B cell (primary cell): ENCODE results near the gene MAP4K5. TPM values are rescaled to one million over a fixed set of nuclear protein-coding genes. Genes with fewer than 3 reads are reported as not detected.

Experiments
- ATAC-seq: fragments of 200-7000 bp; cut with Tn5 transposase; one replicate; pipeline ENCODE4 v1.10.0; 2021; ENCODE audit warnings: low read depth, mild to moderate bottlenecking, moderate number of reproducible peaks, moderate library complexity
- CTCF ChIA-PET: fragments of 350-600 bp; sonication (Branson Sonifier 250); formaldehyde crosslinking; loops from one replicate; lab custom pipeline; 2021; ENCODE audit warnings: antibody characterized with exemption, inconsistent platforms; lab: Charles Lee
- POLR2A ChIA-PET: fragments of 350-600 bp; sonication (Branson Sonifier 250); formaldehyde crosslinking; loops from one replicate; lab custom pipeline; 2021; ENCODE audit warnings: antibody characterized with exemption; lab: Charles Lee
- DNase-seq: peaks from one replicate; pipeline ENCODE4 v3.0.0; 2013
- H2AFZ ChIP-seq: 2 replicates; pipeline ENCODE4 v1.6.1; 2012; ENCODE audit warnings: mild to moderate bottlenecking, low read depth, low read length; ENCODE audit not compliant: insufficient read depth, poor library complexity, severe bottlenecking
- H3K27ac ChIP-seq, 2 donors: 1 replicate in 1 of 2; 2 replicates in 1 of 2; pipeline ENCODE4 v1.5.1; 2012 to 2013; ENCODE audit warnings: low read length in 2 of 2, mild to moderate bottlenecking in 2 of 2, moderate library complexity in 1 of 2
- H3K27me3 ChIP-seq, 4 experiments: fragments of 200-600 bp in 1 of 4; sonication (generic) in 1 of 4; replicated peaks in 1 of 4; 1 replicate in 2 of 4; 2 replicates in 2 of 4; pipeline versions ENCODE4 v1.6.1 to v1.7.0; 2013 to 2016; ENCODE audit warnings: low read length in 3 of 4, mild to moderate bottlenecking in 2 of 4, mixed read lengths in 1 of 4, moderate library complexity in 1 of 4; ENCODE audit not compliant: insufficient read depth in 4 of 4, control insufficient read depth in 3 of 4; ENCODE audit errors: control extremely low read depth in 1 of 4
- H3K36me3 ChIP-seq, 2 experiments: replicated peaks in 1 of 2; 1 replicate in 1 of 2; 2 replicates in 1 of 2; pipeline versions ENCODE4 v1.6.1 to v1.7.1; 2013; ENCODE audit warnings: low read length in 1 of 2; ENCODE audit not compliant: insufficient read depth in 2 of 2, control insufficient read depth in 1 of 2; ENCODE audit errors: control extremely low read depth in 1 of 2, extremely low read depth in 1 of 2
- H3K4me1 ChIP-seq, 2 donors: fragments of 200-600 bp in 1 of 2; sonication (generic) in 1 of 2; 1 replicate in 1 of 2; 2 replicates in 1 of 2; pipeline versions ENCODE4 v1.5.1 to v1.6.1; 2013 to 2017; ENCODE audit warnings: low read length in 2 of 2; ENCODE audit not compliant: control insufficient read depth in 2 of 2, insufficient read depth in 2 of 2
- H3K4me2 ChIP-seq: replicated peaks from 2 replicates; pipeline ENCODE3; 2012; ENCODE audit warnings: mild to moderate bottlenecking, low read depth, low read length; ENCODE audit not compliant: poor library complexity, severe bottlenecking
- H3K4me3 ChIP-seq, 5 experiments: fragments of 200-600 bp in 1 of 5; sonication (generic) in 1 of 5; 1 replicate in 3 of 5; 2 replicates in 2 of 5; pipeline versions ENCODE4 v1.5.1 to v1.7.0; 2011 to 2016; ENCODE audit warnings: low read length in 4 of 5, mild to moderate bottlenecking in 4 of 5, low read depth in 2 of 5, control low read depth in 1 of 5, moderate library complexity in 1 of 5; ENCODE audit not compliant: insufficient read depth in 1 of 5; ENCODE audit errors: control extremely low read depth in 1 of 5, extremely low read depth in 1 of 5
- H3K79me2 ChIP-seq: fragments of 200-600 bp; sonication (generic); one replicate; pipeline ENCODE4 v1.6.0; 2016; ENCODE audit warnings: low read length; ENCODE audit not compliant: control insufficient read depth, insufficient read depth
- H3K9ac ChIP-seq: fragments of 200-600 bp; sonication (generic); 2 replicates; pipeline ENCODE4 v1.6.1; 2017; ENCODE audit warnings: mild to moderate bottlenecking, low read length, moderate library complexity
- H3K9me3 ChIP-seq, 3 donors: one replicate each; pipeline versions ENCODE4 v1.6.1 to v1.7.1; 2013; ENCODE audit warnings: low read length in 2 of 3; ENCODE audit not compliant: control insufficient read depth in 2 of 3, insufficient read depth in 1 of 3; ENCODE audit errors: control extremely low read depth in 1 of 3
- H4K20me1 ChIP-seq: 2 replicates; pipeline ENCODE4 v1.6.0; 2012; ENCODE audit warnings: mild to moderate bottlenecking, low read length; ENCODE audit not compliant: insufficient read depth, control insufficient read depth, poor library complexity, severe bottlenecking
- H3K27ac Mint-ChIP-seq: one replicate; pipeline ENCODE4 v1.8.0; 2021; ENCODE audit warnings: mixed read lengths
- H3K27me3 Mint-ChIP-seq: one replicate; pipeline ENCODE4 v1.8.0; 2021; ENCODE audit warnings: mixed read lengths
- H3K4me1 Mint-ChIP-seq: one replicate; pipeline ENCODE4 v1.8.0; 2021; ENCODE audit warnings: mixed read lengths
- H3K4me3 Mint-ChIP-seq: one replicate; pipeline ENCODE4 v1.8.0; 2021; ENCODE audit warnings: mixed read lengths
- H3K9me3 Mint-ChIP-seq: one replicate; pipeline ENCODE4 v1.8.0; 2022; ENCODE audit warnings: mixed read lengths; ENCODE audit not compliant: insufficient read depth
- EZH2 ChIP-seq: IDR thresholded peaks from 2 replicates; pipeline ENCODE4 v1.6.1; 2012; ENCODE audit warnings: borderline replicate concordance, low read depth, mild to moderate bottlenecking, moderate library complexity, low read length; ENCODE audit not compliant: insufficient read depth, poor library complexity, severe bottlenecking
- WGBS: methylation state at CpG from one replicate; pipeline ENCODE4 v1.1.5; 2013; ENCODE audit warnings: missing lambda C conversion rate; ENCODE audit not compliant: insufficient coverage; 5-methylcytosine and 5-hydroxymethylcytosine counted together
- intact Hi-C: fragments of 100-400 bp; cut with micrococcal nuclease; formaldehyde crosslinking; loops from one replicate; pipeline ENCODE4 v1.10.0; 2022
- polyA plus RNA-seq: library from polyadenylated mRNA; depleted of rRNA; stranded (reverse); fragments of >200 nt; gene quantifications from 2 replicates; pipeline ENCODE4 v1.2.3, GENCODE V29; 2012
- total RNA-seq, 2 donors: library from RNA; stranded (reverse); fragments of 120-200 nt in 1 of 2; gene quantifications; 1 replicate in 1 of 2; 2 replicates in 1 of 2; pipeline versions ENCODE4 v1.2.3 to v1.2.4, GENCODE V29; 2013 to 2022
- TF ChIP-seq, protein P1 (sequence below): fragments of 200-600 bp; IDR thresholded peaks from one replicate; pipeline ENCODE4 v1.8.0; 2022; ENCODE audit warnings: antibody characterized with exemption, mild to moderate bottlenecking

MAP4K5 gene
- total and polyA plus RNA-seq, 2 donors (not counting 1 experiment from before 2014, with no cell fraction given): 14.1 to 60.0 TPM

DNA sequence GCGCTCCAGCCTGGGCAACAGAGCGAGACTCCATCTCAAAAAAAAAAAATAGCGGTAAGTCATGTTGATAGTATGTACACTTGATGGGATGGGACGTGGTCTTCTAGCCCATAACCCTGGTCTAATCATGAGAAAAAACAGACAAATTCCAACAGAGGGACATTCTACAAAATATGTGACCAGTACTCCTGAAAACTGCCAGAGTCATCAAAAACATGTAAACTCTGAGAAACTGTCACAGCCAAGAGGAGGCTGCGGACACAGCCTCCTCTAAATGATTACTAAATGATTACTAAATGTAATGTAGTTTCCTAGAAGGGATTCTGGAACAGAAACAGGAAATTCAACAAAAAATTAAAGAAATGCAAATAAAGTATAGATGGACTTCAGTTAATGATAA lies 156.6 kb downstream of the MAP4K5 start:
- Histone ChIP-seq H3K9ac (no peak overlapping the region), H3K4me2 (no peak overlapping the region), H3K27ac (no peak overlapping the region), H4K20me1 (no peaks in the 10 kb centered on the region), H3K79me2 (no peaks in the 10 kb centered on the region), H3K4me1 (no peaks in the 10 kb centered on the region), H3K36me3 (no peaks in the 10 kb centered on the region), H3K27me3 (no peaks in the 10 kb centered on the region), H3K4me3 (no peak overlapping the region), H3K9me3 (no peaks in the 10 kb centered on the region), H2AFZ (no peak overlapping the region)
- no peak for ATAC-seq
- ChIA-PET CTCF (no interaction called here), POLR2A (no interaction called here)
- WGBS: no CpG with 5 or more reads among the region's 5 CpGs
- Mint-ChIP-seq H3K27me3 (peaks cover 3% of the 10 kb centered on the region), H3K4me3 (no peak overlapping the region), H3K4me1 (no peaks in the 10 kb centered on the region), H3K9me3 (no peaks in the 10 kb centered on the region), H3K27ac (no peak overlapping the region)
- no peak for DNase-seq
- intact Hi-C loops: no loop called here
- TF ChIP-seq EZH2: no peak

DNA sequence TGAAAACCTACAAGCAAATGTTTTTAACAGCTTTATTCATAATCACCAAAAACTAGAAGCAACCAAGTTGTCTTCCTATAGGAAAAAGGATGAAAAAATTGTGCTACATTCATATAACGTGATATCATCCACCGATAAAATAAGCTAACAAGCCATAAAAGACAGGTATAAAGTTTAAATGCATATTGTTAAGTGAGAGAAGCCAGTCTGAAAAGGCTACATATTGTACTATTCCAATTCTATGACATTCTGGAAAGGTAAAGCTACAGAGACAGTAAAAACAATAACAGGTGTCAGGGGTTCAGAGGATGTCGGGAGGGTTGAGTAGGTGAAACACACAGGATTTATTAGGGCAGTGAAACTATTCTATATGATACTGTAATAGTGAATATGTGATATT lies 158.4 kb downstream of the MAP4K5 start:
- CTCF ChIA-PET: interaction anchor here (0.5 to 0.8 kb wide), 3 partner anchors 31 to 532 kb away, joined by 3 read pairs; no protein-coding TSS in a partner anchor
- no peak overlapping the region for H3K4me2 ChIP-seq
- ATAC-seq (no peak), DNase-seq (no peak)
- H2AFZ ChIP-seq: no peak overlapping the region
- Mint-ChIP-seq H3K27ac (no peak overlapping the region), H3K4me3 (no peak overlapping the region), H3K9me3 (peaks cover 2% of the 10 kb centered on the region), H3K4me1 (no peaks in the 10 kb centered on the region), H3K27me3 (peaks cover 3% of the 10 kb centered on the region)
- H3K27ac ChIP-seq: no peak overlapping the region
- intact Hi-C loops: no loop called here
- WGBS: no CpG with 5 or more reads among the region's 3 CpGs
- no peaks in the 10 kb centered on the region for H3K79me2 ChIP-seq
- no peaks in the 10 kb centered on the region for H3K27me3 ChIP-seq
- no peak overlapping the region for H3K4me3 ChIP-seq
- H4K20me1 ChIP-seq: no peaks in the 10 kb centered on the region
- no peaks in the 10 kb centered on the region for H3K9me3 ChIP-seq
- POLR2A ChIA-PET: no interaction called here
- no peaks in the 10 kb centered on the region for H3K4me1 ChIP-seq
- TF ChIP-seq, protein P1, sequence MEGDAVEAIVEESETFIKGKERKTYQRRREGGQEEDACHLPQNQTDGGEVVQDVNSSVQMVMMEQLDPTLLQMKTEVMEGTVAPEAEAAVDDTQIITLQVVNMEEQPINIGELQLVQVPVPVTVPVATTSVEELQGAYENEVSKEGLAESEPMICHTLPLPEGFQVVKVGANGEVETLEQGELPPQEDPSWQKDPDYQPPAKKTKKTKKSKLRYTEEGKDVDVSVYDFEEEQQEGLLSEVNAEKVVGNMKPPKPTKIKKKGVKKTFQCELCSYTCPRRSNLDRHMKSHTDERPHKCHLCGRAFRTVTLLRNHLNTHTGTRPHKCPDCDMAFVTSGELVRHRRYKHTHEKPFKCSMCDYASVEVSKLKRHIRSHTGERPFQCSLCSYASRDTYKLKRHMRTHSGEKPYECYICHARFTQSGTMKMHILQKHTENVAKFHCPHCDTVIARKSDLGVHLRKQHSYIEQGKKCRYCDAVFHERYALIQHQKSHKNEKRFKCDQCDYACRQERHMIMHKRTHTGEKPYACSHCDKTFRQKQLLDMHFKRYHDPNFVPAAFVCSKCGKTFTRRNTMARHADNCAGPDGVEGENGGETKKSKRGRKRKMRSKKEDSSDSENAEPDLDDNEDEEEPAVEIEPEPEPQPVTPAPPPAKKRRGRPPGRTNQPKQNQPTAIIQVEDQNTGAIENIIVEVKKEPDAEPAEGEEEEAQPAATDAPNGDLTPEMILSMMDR: no peak
- no peak for TF ChIP-seq EZH2
- no peak overlapping the region for H3K9ac ChIP-seq
- no peaks in the 10 kb centered on the region for H3K36me3 ChIP-seq
